Astrocyte (in vitro differentiated cells and primary cell): Measurements from ENCODE around the gene NOC2L. TPM values are rescaled to one million over a fixed set of nuclear protein-coding genes. Genes with fewer than 3 reads are reported as not detected.

ENCODE experiments used
- DNase-seq: peaks from one replicate; pipeline ENCODE4 v3.0.0-alpha.2; 2010; ENCODE audit warnings: low read depth
- FAIRE-seq: peaks from 2 replicates; lab custom pipeline; 2011; peaks lifted over from hg19 to GRCh38; lab: Jason Lieb, UNC
- H2AFZ ChIP-seq: 2 replicates; pipeline ENCODE4 v1.6.0; 2012; ENCODE audit warnings: low read depth, low read length, inconsistent platforms
- H3K27ac ChIP-seq: 2 replicates; pipeline ENCODE4 v1.5.1; 2011; ENCODE audit warnings: low read depth, low read length, inconsistent platforms
- H3K27me3 ChIP-seq: 2 replicates; pipeline ENCODE4 v1.6.0; 2011; ENCODE audit warnings: low read length, inconsistent platforms; ENCODE audit not compliant: insufficient read depth
- H3K36me3 ChIP-seq: 2 replicates; pipeline ENCODE4 v1.5.1; 2011; ENCODE audit warnings: low read length, inconsistent platforms; ENCODE audit not compliant: insufficient read depth
- H3K4me1 ChIP-seq: 2 replicates; pipeline ENCODE4 v1.5.1; 2011; ENCODE audit warnings: low read length, inconsistent platforms; ENCODE audit not compliant: insufficient read depth
- H3K4me2 ChIP-seq: 2 replicates; pipeline ENCODE4 v1.6.0; 2012; ENCODE audit warnings: low read length, inconsistent platforms
- H3K4me3 ChIP-seq: 2 replicates; pipeline ENCODE4 v1.5.1; 2011; ENCODE audit warnings: low read depth, mild to moderate bottlenecking, low read length, inconsistent platforms; ENCODE audit not compliant: insufficient read depth
- H3K79me2 ChIP-seq: 2 replicates; pipeline ENCODE4 v1.6.0; 2012; ENCODE audit warnings: mild to moderate bottlenecking, low read length, inconsistent platforms; ENCODE audit not compliant: insufficient read depth
- H3K9ac ChIP-seq: 2 replicates; pipeline ENCODE4 v1.6.0; 2012; ENCODE audit warnings: mild to moderate bottlenecking, low read length, inconsistent platforms
- H3K9me3 ChIP-seq: 2 replicates; pipeline ENCODE4 v1.5.1; 2012; ENCODE audit warnings: low read depth, mild to moderate bottlenecking, low read length, inconsistent platforms; ENCODE audit not compliant: insufficient read depth
- H4K20me1 ChIP-seq: 2 replicates; pipeline ENCODE4 v1.6.0; 2012; ENCODE audit warnings: low read length, inconsistent platforms; ENCODE audit not compliant: insufficient read depth
- H3K27ac Mint-ChIP-seq: one replicate; pipeline ENCODE4 v1.8.0; 2021; ENCODE audit warnings: mild to moderate bottlenecking, mixed read lengths; ENCODE audit not compliant: unreplicated experiment
- H3K27me3 Mint-ChIP-seq: one replicate; pipeline ENCODE4 v1.8.0; 2021; ENCODE audit warnings: low read depth, mixed read lengths; ENCODE audit not compliant: unreplicated experiment
- H3K36me3 Mint-ChIP-seq: one replicate; pipeline ENCODE4 v1.8.0; 2021; ENCODE audit warnings: low read depth, mixed read lengths; ENCODE audit not compliant: unreplicated experiment
- H3K4me1 Mint-ChIP-seq: one replicate; pipeline ENCODE4 v1.8.0; 2021; ENCODE audit warnings: low read depth, mixed read lengths; ENCODE audit not compliant: unreplicated experiment
- H3K4me3 Mint-ChIP-seq: one replicate; pipeline ENCODE4 v1.8.0; 2021; ENCODE audit warnings: mild to moderate bottlenecking, moderate library complexity, mixed read lengths; ENCODE audit not compliant: unreplicated experiment
- H3K9me3 Mint-ChIP-seq: one replicate; pipeline ENCODE4 v1.8.0; 2021; ENCODE audit warnings: mild to moderate bottlenecking, mixed read lengths; ENCODE audit not compliant: unreplicated experiment
- CTCF ChIP-seq: IDR thresholded peaks from 2 replicates; pipeline ENCODE4 v1.5.1; 2011; ENCODE audit warnings: low read depth, mild to moderate bottlenecking, inconsistent platforms, low read length, moderate library complexity; ENCODE audit not compliant: insufficient read depth
- EZH2 ChIP-seq: IDR thresholded peaks from 2 replicates; pipeline ENCODE4 v1.6.1; 2012; ENCODE audit warnings: mild to moderate bottlenecking, low read length, inconsistent platforms; ENCODE audit not compliant: insufficient read depth
- total RNA-seq: library from RNA; stranded (reverse); gene quantifications from 2 replicates; pipeline ENCODE4 v1.2.1, GENCODE V29; 2021

Gene NOC2L
- total RNA-seq, 1 donor from 2014 or later: 91.4 TPM

GRCh38 chr1:1004420-1004779 lies 45.3 kb upstream of the NOC2L start:
- no peak for TF ChIP-seq EZH2
- Mint-ChIP-seq H3K9me3 (no peaks in the 10 kb centered on the region), H3K4me3 (peak overlapping the region; percentile 69), H3K36me3 (peaks cover 9% of the 10 kb centered on the region), H3K4me1 (peaks cover 18% of the 10 kb centered on the region), H3K27ac (peak overlapping the region; percentile 47), H3K27me3 (no peaks in the 10 kb centered on the region)
- H3K4me3 ChIP-seq: no peak overlapping the region
- FAIRE-seq (no peak), DNase-seq (no peak)
- peaks cover 22% of the 10 kb centered on the region for H4K20me1 ChIP-seq
- no peaks in the 10 kb centered on the region for H3K79me2 ChIP-seq
- H2AFZ ChIP-seq: no peak overlapping the region
- H3K9ac ChIP-seq: peak overlapping the region; percentile 20
- H3K4me1 ChIP-seq: peaks cover 22% of the 10 kb centered on the region
- no peak overlapping the region for H3K27ac ChIP-seq
- H3K27me3 ChIP-seq: no peaks in the 10 kb centered on the region
- H3K36me3 ChIP-seq: no peaks in the 10 kb centered on the region
- no peak overlapping the region for H3K4me2 ChIP-seq
- H3K9me3 ChIP-seq: no peaks in the 10 kb centered on the region

DNA sequence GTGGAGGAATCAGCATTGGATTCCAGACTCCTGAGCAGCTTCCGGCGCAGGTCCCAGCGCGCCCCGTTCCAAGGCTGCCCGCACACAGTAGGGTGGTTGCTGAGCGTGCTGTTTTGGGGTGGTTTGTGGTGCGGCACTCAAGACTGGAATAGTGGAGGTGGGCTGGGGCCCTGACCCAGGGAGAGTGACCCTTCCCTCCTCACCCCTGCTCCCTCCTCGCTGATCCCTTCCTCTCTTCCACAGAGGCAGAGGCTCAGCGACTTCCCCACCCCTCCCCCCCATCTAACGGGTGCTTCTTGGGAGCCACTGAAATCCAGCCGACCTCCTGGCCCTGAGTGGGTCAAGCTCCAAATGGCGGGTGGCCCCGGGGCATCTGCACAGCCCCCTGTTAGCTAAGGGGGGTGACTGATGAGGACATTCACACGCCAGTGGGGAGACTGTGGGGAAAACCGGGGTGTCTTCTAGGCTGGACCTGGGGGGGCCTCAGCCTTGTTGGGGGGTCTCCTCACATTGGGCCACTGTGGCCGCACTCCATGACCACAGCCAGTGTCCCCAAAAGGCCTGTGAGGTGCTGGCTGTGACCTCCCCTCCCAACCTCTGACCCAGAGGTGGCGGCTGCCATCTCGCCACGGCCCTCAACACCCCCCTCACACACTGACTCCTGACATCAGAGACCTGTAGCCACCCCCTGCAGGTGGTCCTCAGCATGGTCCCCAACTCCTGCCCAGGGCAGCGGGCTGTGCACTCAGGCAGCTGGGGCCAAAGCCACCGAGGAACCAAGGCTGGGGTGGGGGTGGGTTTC lies 44.8 kb upstream of the NOC2L start:
- Histone ChIP-seq H3K4me1 (peaks cover 25% of the 10 kb centered on the region), H3K9me3 (no peaks in the 10 kb centered on the region), H3K27me3 (no peaks in the 10 kb centered on the region), H3K4me3 (no peak overlapping the region), H3K36me3 (no peaks in the 10 kb centered on the region), H4K20me1 (peaks cover 22% of the 10 kb centered on the region), H3K4me2 (no peak overlapping the region), H2AFZ (no peak overlapping the region), H3K9ac (no peak overlapping the region), H3K79me2 (no peaks in the 10 kb centered on the region), H3K27ac (no peak overlapping the region)
- H3K9me3 Mint-ChIP-seq: no peaks in the 10 kb centered on the region
- peaks cover 18% of the 10 kb centered on the region for H3K4me1 Mint-ChIP-seq
- no peaks in the 10 kb centered on the region for H3K27me3 Mint-ChIP-seq
- peaks cover 7% of the 10 kb centered on the region for H3K36me3 Mint-ChIP-seq
- DNase-seq (no peak), FAIRE-seq (no peak)
- no peak for TF ChIP-seq CTCF
- TF ChIP-seq EZH2: no peak
- H3K27ac Mint-ChIP-seq: no peak overlapping the region
- H3K4me3 Mint-ChIP-seq: no peak overlapping the region

GRCh38 chr1:1001057-1001783 lies 42.2 kb upstream of the NOC2L start:
- H3K27ac ChIP-seq: peak overlapping the region; percentile 98
- H3K4me1 ChIP-seq: peaks cover 25% of the 10 kb centered on the region
- no peaks in the 10 kb centered on the region for H3K36me3 ChIP-seq
- no peaks in the 10 kb centered on the region for H3K9me3 ChIP-seq
- H4K20me1 ChIP-seq: peaks cover 34% of the 10 kb centered on the region
- no peaks in the 10 kb centered on the region for H3K27me3 Mint-ChIP-seq
- peak overlapping the region; percentile 99 for H3K27ac Mint-ChIP-seq
- peak overlapping the region; percentile 21 for H2AFZ ChIP-seq
- H3K9me3 Mint-ChIP-seq: no peaks in the 10 kb centered on the region
- H3K79me2 ChIP-seq: no peaks in the 10 kb centered on the region
- FAIRE-seq (no peak), DNase-seq (no peak)
- peak; percentile 36 for TF ChIP-seq EZH2
- no peak for TF ChIP-seq CTCF
- H3K4me1 Mint-ChIP-seq: peaks cover 19% of the 10 kb centered on the region
- H3K36me3 Mint-ChIP-seq: peaks cover 4% of the 10 kb centered on the region
- H3K4me2 ChIP-seq: peak overlapping the region; percentile 95
- peak overlapping the region; percentile 94 for H3K4me3 Mint-ChIP-seq
- H3K9ac ChIP-seq: peak overlapping the region; percentile 97
- H3K27me3 ChIP-seq: no peaks in the 10 kb centered on the region
- H3K4me3 ChIP-seq: peak overlapping the region; percentile 67
